HG02642 (cell line): ENCODE measurements around the gene HK3.

Experiments used
- ATAC-seq: cut with Tn5 transposase; IDR thresholded peaks from one replicate; pipeline ENCODE4 v1.9.1; 2021; ENCODE audit warnings: mild to moderate bottlenecking; ENCODE audit not compliant: unreplicated experiment, poor library complexity

Gene HK3, protein sequence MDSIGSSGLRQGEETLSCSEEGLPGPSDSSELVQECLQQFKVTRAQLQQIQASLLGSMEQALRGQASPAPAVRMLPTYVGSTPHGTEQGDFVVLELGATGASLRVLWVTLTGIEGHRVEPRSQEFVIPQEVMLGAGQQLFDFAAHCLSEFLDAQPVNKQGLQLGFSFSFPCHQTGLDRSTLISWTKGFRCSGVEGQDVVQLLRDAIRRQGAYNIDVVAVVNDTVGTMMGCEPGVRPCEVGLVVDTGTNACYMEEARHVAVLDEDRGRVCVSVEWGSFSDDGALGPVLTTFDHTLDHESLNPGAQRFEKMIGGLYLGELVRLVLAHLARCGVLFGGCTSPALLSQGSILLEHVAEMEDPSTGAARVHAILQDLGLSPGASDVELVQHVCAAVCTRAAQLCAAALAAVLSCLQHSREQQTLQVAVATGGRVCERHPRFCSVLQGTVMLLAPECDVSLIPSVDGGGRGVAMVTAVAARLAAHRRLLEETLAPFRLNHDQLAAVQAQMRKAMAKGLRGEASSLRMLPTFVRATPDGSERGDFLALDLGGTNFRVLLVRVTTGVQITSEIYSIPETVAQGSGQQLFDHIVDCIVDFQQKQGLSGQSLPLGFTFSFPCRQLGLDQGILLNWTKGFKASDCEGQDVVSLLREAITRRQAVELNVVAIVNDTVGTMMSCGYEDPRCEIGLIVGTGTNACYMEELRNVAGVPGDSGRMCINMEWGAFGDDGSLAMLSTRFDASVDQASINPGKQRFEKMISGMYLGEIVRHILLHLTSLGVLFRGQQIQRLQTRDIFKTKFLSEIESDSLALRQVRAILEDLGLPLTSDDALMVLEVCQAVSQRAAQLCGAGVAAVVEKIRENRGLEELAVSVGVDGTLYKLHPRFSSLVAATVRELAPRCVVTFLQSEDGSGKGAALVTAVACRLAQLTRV

DNA sequence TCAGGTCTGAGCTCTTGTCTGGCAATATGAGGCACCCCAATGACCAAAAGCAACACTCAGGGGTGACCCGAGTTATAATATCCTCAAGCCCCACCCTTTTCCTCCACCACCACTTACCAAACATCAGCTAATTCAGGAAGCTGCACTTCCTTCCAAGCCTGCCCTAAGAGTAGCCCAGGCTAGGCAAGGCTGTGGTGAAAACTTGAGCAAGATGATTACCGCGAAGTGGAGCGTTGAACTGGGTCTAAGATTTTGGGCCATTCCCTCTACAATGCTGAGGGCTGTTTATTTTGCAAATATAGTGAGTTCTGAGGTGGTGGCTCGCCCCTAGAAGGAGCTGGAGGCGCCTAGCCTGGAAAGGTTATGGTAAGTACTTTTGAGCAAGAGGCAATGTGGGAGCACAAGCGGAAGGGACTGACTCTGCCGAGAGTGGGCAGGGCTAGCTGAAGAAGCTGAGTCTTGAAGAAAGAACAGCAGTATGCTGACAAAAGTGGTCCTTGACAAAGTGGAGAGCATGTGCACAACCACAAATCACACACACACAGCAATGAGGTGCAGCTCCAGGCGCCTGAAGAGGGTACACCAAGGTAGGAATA, at the start of gene HK3:
HK3 (minus strand) TSS at position 51 of the 596 bp plus-strand sequence. CDS start 3,187 bp downstream, outside the sequence.
- ATAC-seq: no peak

DNA sequence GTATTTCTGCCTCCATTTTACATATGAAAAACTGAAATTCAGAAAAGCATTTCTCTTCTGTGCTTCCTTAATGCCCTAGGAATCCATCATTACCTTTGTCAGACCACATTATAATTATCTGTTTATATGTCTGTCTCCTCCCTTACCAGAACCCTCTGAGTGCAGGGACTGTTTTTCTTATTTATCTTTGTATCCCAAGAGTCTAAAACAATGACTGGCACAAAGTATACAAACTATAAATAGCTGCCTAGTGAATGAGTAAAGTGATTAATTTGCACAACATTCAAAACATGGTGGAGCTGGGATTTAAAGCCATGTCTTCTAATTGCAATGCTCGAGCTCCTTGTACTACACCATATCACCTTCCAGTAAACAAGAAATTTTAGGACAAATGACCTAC, 49.3 kb upstream of the HK3 start:
- no peak for ATAC-seq

DNA sequence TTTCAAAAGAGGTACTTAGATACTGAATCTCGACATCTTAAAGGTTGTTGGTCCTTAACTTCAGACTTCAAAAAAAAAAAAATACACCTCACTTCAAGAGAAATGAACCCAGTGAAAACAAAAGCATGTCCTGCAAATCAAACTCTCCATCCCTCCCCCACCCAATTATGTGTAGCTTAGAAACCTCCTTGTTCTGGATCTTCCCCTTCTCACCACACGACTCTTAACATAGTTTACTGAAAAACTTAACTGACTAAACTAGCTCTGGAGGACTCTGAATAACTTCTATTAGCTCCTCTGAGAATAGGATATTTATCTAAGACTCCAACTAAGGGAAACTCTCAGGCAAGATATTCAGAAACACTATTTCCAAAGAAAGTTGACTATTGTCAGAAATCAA, 48.7 kb upstream of the HK3 start:
- no peak for ATAC-seq

DNA sequence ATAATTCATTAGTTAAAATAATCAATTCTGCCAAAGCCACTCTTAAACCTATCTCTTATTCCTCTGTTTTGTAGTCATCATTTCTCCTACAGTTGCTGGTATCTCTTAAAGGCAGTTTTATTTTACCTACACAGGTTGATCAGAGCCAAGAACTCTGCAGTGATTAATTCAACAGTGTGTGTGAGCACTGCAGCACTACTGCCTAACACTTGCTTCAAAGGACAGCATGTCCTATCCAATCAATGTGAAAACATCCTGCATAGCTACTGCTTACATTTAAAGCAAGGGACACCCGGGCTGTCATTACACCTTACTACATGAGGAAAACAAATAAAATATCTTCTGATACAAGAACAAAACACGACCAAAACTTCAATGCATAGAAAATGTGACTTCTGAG, 45.1 kb upstream of the HK3 start:
- ATAC-seq: no peak

DNA sequence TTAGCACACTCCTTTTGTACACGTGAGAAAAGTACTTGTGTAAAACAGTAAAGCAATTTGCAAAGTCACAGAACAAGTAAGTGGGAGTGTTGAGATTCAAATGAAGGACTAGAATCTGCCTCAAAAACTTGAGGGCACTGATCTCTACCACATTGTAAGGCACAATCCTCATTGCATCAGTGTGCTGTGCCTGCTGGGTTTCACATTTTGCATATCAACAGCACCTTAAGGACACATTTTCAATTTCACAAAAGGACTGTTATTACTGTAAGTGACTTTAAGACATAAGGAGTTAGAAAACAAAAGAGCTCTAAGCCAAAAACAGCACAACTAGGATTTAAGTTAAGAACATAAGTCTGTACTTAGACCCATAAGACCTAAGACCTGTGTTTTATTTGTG, 44.7 kb upstream of the HK3 start:
- no peak for ATAC-seq

DNA sequence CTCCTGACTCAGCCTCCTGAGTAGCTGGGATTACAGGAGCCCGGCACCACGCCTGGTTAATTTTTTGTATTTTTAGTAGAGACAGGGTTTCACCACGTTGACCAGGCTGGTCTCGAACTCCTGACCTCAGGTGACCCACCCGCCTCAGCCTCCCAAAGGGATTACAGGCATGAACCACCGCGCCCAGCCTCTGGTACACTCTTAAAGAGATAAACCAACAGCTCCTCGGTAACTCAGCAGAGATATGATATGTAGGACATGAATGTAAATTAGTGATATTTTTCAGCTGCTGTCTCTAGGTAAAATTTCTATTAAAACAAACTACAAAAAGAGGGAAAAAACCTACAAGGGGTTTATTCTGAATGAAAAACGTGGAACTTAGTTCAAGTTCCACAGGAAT, 42.8 kb upstream of the HK3 start:
- no peak for ATAC-seq

DNA sequence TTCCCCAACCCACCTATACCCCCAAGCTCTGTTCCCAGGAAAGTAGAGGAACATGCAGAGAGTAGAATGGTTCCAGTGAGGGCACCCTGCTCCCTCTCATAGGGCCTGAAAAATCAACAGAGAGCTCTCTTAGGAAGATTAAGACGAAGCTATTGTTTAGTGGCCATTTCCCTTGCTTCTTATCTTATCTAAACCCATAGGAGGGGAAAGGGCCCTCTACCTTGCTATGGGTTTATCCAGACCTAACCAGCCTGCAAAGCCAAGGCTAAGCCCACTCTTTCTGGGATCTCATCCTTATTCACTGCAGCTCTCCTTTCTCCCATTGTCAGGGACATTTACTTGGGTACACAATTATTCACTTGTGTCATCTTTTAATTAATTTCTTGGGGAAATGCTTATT, 39.3 kb upstream of the HK3 start:
- ATAC-seq: no peak

DNA sequence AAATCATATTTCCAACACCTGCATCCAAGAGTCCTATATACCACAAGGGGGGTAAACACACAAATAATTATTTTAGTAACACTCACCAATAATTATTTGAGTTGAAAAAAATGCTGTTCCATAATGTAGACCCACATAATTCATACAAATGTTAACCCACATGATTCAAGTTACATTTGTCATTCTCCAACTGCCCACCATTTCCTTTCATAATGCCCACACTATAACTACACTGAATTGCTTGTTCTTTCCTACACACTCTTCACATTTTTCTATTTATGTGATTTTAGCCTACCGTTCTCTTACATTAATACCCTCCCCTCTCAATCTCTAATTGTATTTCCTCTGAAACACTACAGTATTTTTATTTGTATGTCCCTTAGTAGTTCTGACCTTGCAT, 35.9 kb upstream of the HK3 start:
- no peak for ATAC-seq

DNA sequence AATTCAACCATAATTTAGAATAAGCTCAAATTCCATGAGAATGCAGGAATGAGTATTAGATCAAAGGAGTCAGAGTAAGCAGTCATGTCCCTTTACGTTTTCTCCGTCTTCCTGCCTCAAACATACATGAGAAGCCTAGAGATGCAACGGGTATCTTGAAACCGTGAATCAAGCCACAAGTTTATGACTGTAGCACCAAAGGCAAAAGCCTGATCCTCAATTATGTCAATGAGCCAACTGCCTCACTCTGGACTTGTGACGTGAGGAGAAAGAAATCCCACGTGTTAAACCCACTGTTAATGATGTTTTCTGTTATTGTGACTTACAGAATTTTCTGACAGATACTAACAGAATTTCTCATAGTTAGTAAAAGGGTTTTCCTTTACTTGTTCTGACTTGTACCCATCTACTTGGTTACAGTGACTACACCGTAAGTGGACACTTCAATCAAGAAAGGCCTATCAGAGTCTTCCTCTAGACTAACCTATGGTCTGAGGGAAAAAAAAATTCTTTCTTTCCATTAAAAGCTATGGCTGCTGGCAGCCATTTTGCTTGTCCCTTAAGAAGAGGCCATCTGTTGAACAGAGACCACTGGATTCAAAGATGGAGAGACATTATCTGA, 35.3 kb upstream of the HK3 start:
- ATAC-seq: no peak

DNA sequence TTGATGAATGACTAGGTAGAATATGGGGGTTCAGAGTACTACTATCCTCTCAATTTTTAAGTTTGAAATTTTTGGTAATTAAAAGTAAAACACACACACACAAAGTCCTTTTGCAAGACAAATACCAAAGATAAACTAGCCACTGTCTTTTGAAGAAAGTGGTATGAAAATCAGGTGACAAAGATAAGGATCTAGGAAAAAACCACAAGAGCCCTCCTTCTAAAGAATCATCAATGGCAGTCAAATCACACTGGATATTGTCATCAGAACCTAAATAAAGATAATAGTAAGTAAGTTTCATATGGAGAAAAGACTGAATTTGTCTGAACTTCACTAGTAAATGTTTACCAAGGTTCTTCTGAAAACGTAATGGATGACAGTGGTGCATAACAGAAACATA, 30.5 kb upstream of the HK3 start:
- no peak for ATAC-seq

DNA sequence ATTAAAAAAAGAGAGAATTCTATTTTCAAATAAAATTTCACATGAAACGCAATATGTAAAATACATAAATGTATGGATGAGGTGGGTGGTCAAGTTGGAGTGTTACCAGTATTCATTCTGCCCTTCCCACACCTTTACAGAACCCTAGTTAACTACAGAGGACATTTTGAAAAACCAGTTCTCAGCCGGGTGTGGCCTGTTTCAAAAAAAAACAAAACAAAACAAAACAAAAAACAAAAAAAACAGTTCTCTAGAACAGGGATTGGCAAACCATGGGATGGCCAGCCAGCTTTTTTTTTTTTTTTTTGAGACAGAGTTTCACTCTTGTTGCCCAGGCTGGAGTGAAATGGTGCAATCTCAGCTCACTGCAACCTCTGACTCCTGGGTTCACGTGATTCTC, 28.4 kb upstream of the HK3 start:
- no peak for ATAC-seq

DNA sequence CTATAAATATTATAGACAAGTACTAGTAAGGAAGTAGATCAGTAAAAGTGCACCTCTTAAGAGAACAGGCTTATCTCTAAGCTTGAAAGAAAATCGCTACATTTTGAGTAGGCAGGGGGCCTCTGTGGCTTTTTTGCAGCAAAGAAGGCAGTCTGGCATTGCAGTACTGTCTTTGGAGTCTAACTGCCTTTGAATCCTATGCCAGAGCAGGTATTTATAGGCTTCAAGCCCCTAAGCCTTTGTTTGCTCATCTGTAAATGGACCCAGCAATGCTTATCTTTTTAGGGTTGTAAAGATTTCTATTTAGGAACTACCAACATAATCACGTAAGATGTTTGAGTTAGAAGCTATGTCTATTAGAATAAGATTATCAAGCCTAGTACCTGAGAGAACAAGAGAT, 23.7 kb upstream of the HK3 start:
- ATAC-seq: no peak

DNA sequence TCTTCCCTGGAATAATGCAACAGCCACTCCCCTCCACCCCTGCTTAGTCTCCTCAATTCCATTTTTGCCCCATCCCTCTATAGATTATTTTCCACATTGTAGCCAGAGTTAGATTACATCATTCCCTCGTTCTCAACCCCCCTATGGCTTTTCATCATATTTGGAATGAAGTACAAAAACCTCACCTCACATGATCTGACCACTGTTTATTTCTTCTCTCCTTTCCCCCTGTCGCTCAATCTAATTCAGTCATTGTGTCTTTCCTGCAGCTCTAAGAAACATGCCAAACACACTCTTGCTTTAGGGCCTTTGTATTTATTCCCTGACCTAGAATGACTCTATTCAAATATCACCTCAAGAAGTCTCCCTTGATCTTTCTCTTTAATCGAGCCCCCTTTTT, 22.6 kb upstream of the HK3 start:
- ATAC-seq: no peak

DNA sequence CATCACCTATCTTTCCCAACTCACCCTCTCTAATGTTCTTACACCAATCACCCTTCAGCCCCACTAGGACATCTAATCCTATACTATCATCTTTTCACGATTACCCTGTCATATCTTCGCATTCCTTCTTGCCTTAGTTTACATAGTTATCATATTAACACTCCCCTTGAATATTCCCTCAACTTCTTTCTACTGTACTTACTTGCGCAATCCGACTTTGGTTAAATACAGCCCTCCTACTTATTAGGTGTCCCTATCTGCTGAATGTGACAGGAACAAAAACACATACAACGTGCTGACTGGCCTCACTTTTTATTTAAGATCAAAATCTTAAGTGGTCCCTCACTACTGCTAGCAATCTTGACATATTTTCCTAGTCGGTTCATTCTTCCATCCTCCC, 19.5 kb upstream of the HK3 start:
- no peak for ATAC-seq

DNA sequence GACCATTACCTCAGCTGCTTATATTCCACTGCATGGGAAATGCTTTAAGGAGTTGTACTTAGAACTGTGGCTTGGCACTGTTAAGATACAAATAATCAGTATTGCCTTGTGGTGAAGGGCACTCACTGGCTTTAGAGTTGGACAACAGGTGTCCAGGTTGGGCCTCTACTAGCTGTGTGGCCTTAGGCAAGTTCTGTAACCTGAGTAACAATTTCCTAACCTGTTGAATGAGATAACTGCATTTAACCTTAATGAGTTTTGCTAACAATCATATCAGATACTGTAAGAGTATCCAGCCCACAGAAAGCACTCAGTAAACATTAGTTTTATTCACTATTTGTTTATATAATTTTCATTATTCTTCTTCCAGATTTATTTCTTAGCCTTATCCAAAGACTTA, 17.2 kb upstream of the HK3 start:
- no peak for ATAC-seq

DNA sequence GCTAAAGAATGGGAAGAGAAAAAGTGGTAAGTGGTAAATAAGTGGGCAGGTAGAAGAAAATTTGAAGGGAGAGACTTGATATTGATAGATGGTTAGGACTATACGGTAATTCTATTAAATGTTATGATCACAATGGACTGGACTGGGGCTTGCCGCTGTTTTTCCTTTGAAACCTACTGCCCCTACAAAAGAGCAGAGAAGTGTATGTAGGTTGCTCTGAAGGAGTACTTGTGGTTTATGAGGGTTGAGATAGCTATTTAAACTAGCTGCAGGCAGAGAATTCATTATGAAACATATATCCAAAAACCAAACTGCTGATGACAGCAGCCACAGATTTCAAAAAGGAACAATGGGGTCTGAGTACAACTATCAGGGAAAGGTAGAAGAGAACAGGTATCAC, 16.8 kb upstream of the HK3 start:
- no peak for ATAC-seq

DNA sequence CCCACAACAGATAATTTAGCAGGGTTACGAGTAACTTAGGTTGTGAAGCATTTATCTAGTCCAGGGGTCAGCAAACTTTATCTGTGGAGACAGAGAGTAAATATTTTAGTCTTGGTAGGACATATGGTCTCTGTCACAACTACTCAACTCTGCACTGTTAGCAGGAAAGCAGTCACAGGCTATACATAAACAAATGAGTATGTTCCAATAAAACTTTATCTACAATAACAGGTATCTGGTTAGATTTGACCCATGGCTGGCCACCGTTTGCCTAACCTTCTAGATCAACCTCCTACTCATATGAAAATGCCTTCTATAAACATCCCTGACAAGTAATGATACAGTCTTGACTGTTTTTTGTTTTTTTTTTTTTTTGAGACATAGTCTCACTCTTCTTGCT, 13.0 kb upstream of the HK3 start:
- ATAC-seq: no peak

DNA sequence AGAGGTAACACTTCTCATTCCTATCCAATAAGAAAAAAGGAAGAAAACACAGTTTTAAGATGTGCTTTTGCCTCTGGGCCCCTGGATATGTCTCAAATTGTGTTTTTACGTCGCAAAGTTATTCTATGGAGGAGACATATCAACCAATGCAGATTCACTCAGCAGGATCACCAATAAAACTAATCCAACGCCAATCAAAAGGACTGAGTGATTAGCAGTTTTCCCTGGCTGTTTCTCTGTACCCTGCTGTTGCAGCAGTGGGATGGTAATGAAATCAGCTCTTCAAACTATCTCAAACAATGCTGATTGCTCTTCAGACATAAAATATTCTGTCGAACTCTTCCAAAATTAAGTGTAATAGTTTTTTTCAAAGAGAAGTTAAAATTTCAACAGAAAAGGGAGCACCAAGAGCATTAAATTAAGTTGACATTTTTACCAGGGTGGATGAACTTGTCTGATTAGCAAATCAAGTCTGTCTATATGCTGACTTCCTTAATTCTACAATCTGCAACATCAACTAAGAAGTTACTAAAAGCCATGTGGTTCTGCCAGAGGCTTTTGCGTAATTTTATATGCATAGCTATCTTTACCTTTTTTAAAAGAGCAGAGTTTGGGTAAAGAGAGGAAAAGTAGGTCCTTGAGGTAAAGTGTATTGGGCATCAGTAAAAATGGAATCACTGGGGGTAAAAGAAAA, 9.7 kb upstream of the HK3 start:
- no peak for ATAC-seq

DNA sequence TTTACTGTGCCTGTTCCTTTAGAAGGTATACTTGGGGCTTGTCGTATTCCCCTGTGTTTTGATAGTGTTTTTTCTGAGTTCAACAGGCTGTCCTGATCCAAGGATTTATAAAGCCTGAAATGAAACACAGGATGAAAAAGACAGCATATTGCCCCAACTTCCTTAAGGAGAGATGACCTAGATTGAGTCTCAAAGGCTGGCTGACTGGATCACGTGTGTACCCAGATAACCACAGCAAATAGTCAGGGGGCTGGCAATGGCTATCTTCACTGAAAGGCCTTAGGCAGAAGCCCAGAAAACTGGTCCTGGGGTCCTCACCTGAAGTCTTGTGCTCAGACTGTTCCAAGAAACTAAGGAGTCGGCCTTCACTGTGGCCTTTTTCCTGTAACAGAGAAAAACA, 7.7 kb upstream of the HK3 start:
- ATAC-seq: no peak

DNA sequence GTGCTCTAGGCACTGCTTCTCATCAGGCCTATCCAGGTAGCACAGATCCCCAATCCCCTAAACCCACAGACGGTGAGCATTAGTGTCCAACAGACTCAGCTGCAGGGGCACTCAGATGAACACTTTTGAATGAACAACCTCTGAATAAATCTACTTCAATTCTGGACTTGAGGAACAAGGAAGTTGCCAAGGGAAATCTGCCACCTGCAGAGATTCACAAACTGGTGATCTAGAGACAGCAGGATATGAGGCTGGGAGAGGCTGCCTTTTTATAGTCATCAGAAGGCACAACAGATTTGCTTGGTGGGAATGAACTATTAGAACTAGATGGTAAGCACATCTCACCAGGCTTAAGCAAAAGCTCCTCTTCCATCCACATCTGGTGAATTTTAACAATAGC, 7.0 kb upstream of the HK3 start:
- ATAC-seq: no peak
